K562 (cell line): ENCODE results near the gene APC2. TPM values are rescaled to one million over a fixed set of nuclear protein-coding genes. Genes with fewer than 3 reads are reported as not detected.

ENCODE experiments used
- FOXJ3 ChIP-seq: sonication (generic); formaldehyde crosslinking; IDR thresholded peaks from 2 replicates; pipeline ENCODE4 v1.4.0; 2020; ENCODE audit warnings: mild to moderate bottlenecking, missing genetic modification reagents
- HDAC1 ChIP-seq, 2 experiments: fragments of 450-650 bp; IDR thresholded peaks; 2 replicates each; pipeline ENCODE4 v1.6.1; 2016 to 2017; ENCODE audit warnings: inconsistent platforms in 1 of 2, mild to moderate bottlenecking in 1 of 2, moderate library complexity in 1 of 2
- MAX ChIP-seq: sonication (generic); formaldehyde crosslinking; IDR thresholded peaks from 2 replicates; pipeline ENCODE4 v1.9.0; 2022; ENCODE audit warnings: mild to moderate bottlenecking, missing genetic modification reagents
- SRSF1 ChIP-seq: fragments of 200-400 bp; formaldehyde crosslinking; IDR thresholded peaks from 2 replicates; pipeline ENCODE4 v1.6.1; 2017; ENCODE audit warnings: mild to moderate bottlenecking, low read depth, low read length, moderate library complexity
- SRSF3 ChIP-seq: fragments of 200-400 bp; formaldehyde crosslinking; IDR thresholded peaks from 2 replicates; pipeline ENCODE4 v1.6.1; 2016; ENCODE audit warnings: mild to moderate bottlenecking, low read length, moderate library complexity; ENCODE audit not compliant: insufficient read depth
- ZC3H11A ChIP-seq: IDR thresholded peaks from 2 replicates; pipeline ENCODE4 v1.6.1; 2012; ENCODE audit warnings: low read depth, low read length, improper control_type of control experiment
- ZNF12 ChIP-seq: sonication (generic); formaldehyde crosslinking; IDR thresholded peaks from 2 replicates; pipeline ENCODE4 v1.4.0; 2020; ENCODE audit warnings: mild to moderate bottlenecking, missing genetic modification reagents
- polyA plus RNA-seq, 8 experiments: library from polyadenylated mRNA; depleted of rRNA in 4 of 8; stranded (reverse) in 5 of 8; unstranded in 3 of 8; fragments of >200 nt; fragmentation: Nextera tagmentation in 2 of 8; fragmentation: Illumina TruSeq in 1 of 8; extraction: Ambion mirVana in 2 of 8; extraction: Trizol in 1 of 8; gene quantifications; 2 replicates each; pipeline versions ENCODE4 v1.2.1 to v1.2.3, GENCODE V29; 2011 to 2014; ENCODE audit warnings: inconsistent platforms in 1 of 8, missing spikeins in 1 of 8
- total RNA-seq, 7 experiments: library from RNA; depleted of rRNA in 6 of 7; stranded (reverse); fragments of >200 nt in 6 of 7; fragmentation: Illumina TruSeq in 2 of 7; extraction: Trizol in 2 of 7; gene quantifications; 2 replicates each; pipeline versions ENCODE4 v1.2.1 to v1.2.3, GENCODE V29; 2011 to 2021; ENCODE audit warnings: low replicate concordance in 1 of 7
- TF ChIP-seq, protein P1 (sequence below): fragments of 250-450 bp; sonication (Bioruptor Pico); IDR thresholded peaks from 2 replicates; pipeline ENCODE4 v1.5.0; 2021
- TF ChIP-seq, protein P2 (sequence below), 2 experiments: fragments of 450-650 bp; conservative IDR thresholded peaks; 2 replicates each; pipeline ENCODE4 v1.6.1; 2017; ENCODE audit warnings: mild to moderate bottlenecking in 2 of 2, moderate library complexity in 2 of 2
- TF ChIP-seq, protein P3 (sequence below): fragments of 250-450 bp; sonication (Bioruptor Pico); IDR thresholded peaks from 2 replicates; pipeline ENCODE4 v1.5.0; 2020; ENCODE audit warnings: mild to moderate bottlenecking, borderline replicate concordance

The APC2 gene
- total and polyA plus RNA-seq, 9 of the 15 experiments (the other 6 are each of a cell fraction or from before 2014, with no cell fraction given), result 0.01 to 0.40 (median 0.05) TPM; not detected in 3

- TF ChIP-seq, protein P1, sequence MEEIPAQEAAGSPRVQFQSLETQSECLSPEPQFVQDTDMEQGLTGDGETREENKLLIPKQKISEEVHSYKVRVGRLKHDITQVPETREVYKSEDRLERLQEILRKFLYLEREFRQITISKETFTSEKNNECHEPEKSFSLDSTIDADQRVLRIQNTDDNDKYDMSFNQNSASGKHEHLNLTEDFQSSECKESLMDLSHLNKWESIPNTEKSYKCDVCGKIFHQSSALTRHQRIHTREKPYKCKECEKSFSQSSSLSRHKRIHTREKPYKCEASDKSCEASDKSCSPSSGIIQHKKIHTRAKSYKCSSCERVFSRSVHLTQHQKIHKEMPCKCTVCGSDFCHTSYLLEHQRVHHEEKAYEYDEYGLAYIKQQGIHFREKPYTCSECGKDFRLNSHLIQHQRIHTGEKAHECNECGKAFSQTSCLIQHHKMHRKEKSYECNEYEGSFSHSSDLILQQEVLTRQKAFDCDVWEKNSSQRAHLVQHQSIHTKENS, result no peak
- TF ChIP-seq MAX (peak; percentile 87), SRSF1 (no peak), ZC3H11A (no peak), ZNF12 (CRISPR knock-in tag) (no peak), HDAC1 (IDR thresholded peaks at IDR 0.05) (peak in 1 of 2 experiments; percentile 50; a peak in 2 of 4 replicates), SRSF3 (no peak), FOXJ3 (CRISPR knock-in tag) (no peak)
- TF ChIP-seq, protein P2, sequence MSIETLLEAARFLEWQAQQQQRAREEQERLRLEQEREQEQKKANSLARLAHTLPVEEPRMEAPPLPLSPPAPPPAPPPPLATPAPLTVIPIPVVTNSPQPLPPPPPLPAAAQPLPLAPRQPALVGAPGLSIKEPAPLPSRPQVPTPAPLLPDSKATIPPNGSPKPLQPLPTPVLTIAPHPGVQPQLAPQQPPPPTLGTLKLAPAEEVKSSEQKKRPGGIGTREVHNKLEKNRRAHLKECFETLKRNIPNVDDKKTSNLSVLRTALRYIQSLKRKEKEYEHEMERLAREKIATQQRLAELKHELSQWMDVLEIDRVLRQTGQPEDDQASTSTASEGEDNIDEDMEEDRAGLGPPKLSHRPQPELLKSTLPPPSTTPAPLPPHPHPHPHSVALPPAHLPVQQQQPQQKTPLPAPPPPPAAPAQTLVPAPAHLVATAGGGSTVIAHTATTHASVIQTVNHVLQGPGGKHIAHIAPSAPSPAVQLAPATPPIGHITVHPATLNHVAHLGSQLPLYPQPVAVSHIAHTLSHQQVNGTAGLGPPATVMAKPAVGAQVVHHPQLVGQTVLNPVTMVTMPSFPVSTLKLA (conservative IDR thresholded peaks at IDR 0.05), result peak; percentile 86 to 89
- TF ChIP-seq, protein P3, sequence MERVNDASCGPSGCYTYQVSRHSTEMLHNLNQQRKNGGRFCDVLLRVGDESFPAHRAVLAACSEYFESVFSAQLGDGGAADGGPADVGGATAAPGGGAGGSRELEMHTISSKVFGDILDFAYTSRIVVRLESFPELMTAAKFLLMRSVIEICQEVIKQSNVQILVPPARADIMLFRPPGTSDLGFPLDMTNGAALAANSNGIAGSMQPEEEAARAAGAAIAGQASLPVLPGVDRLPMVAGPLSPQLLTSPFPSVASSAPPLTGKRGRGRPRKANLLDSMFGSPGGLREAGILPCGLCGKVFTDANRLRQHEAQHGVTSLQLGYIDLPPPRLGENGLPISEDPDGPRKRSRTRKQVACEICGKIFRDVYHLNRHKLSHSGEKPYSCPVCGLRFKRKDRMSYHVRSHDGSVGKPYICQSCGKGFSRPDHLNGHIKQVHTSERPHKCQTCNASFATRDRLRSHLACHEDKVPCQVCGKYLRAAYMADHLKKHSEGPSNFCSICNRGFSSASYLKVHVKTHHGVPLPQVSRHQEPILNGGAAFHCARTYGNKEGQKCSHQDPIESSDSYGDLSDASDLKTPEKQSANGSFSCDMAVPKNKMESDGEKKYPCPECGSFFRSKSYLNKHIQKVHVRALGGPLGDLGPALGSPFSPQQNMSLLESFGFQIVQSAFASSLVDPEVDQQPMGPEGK, result no peak
- TF ChIP-seq, all 486 proteins: peak for 41
These were observed 41.4 kb upstream of the APC2 start (continued) for GRCh38 chr19:1408300-1409203.
